ENCODE results near the gene GSTO1.
A peak's percentile ranks its signal among the peaks of the same experiment; 100 is the strongest.

The GSTO1 gene

DNA sequence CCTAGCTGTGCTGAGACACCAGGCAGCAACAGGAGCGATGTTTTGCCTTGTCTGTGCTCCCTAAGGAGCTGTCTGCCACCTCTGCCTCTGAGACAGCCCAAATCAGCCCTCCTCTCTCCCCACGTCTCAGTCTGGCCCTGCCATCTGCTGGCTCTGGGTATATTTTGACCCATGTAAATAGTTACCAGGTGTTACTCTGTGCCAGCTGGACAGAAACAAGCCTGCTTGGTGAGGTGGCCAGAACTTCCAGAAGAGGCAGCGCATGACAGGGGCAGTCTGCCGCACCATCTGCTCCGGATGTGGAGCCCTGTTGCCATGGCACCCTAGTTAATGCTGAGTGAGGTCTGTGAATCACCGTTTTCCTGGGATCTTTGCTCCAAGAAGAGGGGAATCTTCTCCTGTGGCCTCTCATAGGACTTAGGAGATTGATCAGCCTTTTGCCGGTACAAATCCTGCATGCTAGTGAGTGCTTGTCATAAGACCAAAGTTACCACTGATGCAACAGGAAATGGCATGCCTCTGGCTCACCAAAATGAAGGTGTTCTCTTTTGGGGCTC is 46.1 kb downstream of the GSTO1 start:
- DNase-seq (ENCODE audit: extremely low read depth, low read depth): peak; percentile 84
- TF ChIP-seq, protein P1, sequence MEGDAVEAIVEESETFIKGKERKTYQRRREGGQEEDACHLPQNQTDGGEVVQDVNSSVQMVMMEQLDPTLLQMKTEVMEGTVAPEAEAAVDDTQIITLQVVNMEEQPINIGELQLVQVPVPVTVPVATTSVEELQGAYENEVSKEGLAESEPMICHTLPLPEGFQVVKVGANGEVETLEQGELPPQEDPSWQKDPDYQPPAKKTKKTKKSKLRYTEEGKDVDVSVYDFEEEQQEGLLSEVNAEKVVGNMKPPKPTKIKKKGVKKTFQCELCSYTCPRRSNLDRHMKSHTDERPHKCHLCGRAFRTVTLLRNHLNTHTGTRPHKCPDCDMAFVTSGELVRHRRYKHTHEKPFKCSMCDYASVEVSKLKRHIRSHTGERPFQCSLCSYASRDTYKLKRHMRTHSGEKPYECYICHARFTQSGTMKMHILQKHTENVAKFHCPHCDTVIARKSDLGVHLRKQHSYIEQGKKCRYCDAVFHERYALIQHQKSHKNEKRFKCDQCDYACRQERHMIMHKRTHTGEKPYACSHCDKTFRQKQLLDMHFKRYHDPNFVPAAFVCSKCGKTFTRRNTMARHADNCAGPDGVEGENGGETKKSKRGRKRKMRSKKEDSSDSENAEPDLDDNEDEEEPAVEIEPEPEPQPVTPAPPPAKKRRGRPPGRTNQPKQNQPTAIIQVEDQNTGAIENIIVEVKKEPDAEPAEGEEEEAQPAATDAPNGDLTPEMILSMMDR (IDR thresholded peaks at IDR 0.05; ENCODE audit: low read depth, low read length): no peak; the same call in 1 of the 2 replicates

DNA sequence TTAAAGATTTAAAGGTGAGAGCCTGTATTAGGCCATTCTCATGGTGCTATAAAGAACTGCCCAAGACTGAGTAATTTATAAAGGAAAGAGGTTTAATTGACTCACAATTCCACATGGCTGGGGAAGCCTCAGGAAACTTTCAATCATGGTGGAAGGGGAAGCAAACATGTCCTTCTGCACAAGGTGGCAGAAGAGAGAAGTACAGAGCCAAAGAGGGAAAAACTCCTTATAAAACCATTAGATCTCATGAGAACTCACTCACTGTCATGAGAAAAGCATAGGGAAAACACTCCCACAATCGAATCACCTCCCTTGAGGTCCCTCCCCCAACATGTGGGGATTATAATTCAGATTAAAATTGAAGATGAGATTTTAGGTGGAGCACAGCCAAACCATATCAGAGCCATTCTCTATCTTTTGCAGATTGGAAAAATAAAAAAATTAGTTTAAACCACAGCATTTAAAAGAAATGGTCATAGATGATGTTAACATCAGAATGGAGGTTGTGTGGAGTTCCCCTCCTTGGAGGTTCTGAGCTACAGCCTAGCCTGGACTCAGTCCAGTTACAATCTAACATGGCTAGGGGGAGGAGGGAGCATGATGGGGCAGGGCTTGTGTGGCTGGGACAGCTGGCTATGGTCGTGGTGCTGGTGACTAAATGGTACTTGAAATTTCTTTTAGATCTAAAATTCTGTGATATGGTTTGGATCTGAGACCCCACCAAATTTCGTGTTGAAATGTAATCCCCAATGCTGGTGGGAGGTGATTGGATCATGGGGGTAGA is 47.4 kb downstream of the GSTO1 start:
- TF ChIP-seq, protein P1 (IDR thresholded peaks at IDR 0.05; ENCODE audit: low read depth, low read length): no peak
- no peak for DNase-seq (ENCODE audit: extremely low read depth, low read depth)

DNA sequence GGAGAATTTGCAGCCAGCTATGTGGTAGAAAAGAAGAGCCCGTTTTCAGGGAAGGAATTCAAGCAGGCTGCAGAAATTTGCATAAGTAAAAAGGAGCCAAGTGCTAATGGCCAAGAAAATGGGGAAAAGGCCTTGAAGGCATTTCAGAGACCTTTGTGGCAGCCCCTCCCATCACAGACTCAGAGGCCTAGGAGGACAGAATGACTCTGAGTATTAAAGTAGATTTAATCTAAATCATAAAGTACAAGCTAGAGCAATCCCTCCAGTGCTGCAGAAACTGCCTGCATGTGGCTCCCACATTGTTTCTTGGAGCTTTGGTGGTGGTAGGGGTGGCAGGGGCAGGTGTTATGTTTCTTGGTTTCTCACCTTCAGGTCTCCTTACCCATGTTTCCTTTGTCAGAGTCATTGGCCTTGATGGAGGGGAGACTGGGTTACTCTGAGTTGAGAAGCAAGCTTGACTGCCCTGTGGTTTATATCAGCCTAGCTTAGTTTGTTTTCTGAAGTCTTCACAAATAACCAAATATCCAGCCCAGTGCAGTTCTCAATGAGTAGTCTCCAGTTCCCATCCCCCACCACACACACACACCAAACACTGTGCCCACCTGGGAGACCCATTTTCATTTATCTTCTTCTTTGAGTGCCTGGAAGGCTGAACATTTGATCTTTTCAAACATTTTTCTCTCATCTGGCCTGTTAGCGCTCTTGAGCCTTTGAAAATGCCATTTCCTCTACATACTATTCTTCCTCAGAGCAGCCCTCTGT is 49.1 kb downstream of the GSTO1 start:
- TF ChIP-seq, protein P1 (IDR thresholded peaks at IDR 0.05; ENCODE audit: low read depth, low read length): no peak
- no peak for DNase-seq (ENCODE audit: extremely low read depth, low read depth)

DNA sequence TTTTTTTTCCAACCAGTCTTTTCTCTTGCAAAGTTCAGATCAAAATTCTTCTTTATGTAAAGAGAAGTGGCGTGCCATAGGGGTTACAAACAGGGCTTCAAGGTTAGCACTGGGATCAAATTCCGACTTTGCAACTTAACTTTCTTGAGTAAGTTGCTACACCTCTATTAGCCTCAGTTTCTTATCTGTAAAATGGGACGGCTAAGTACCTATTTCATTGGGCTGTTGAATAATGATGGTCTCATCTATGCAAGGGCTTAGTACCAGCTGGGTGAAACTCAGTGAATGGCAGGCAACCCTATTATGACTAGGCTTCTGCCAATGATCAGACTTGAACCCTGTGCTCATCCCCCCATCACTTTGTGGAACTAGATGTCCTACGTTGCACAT is 49.7 kb downstream of the GSTO1 start:
- no peak for DNase-seq (ENCODE audit: extremely low read depth, low read depth)
- TF ChIP-seq, protein P1 (IDR thresholded peaks at IDR 0.05; ENCODE audit: low read depth, low read length): no peak

DNA sequence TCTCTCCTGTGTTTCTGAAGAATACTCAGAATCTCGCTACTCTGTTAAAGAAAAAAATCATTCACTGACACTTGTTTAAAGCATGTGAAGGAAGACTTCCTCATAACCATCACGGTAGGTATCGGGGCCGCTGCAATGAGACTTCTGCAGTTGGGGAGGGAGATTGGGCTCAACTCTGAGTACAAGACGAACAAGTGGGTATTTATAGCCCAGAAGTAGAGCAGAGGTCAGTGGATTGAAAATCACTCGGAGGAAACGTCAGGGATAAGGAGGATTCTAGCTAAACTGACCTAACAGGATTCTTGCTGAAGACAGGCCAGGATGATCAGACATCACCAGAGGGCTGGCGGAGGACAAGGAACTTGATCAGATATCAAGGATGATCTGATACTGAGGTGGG is 50.2 kb downstream of the GSTO1 start:
- TF ChIP-seq, protein P1 (IDR thresholded peaks at IDR 0.05; ENCODE audit: low read depth, low read length): no peak
- no peak for DNase-seq (ENCODE audit: extremely low read depth, low read depth)

DNA sequence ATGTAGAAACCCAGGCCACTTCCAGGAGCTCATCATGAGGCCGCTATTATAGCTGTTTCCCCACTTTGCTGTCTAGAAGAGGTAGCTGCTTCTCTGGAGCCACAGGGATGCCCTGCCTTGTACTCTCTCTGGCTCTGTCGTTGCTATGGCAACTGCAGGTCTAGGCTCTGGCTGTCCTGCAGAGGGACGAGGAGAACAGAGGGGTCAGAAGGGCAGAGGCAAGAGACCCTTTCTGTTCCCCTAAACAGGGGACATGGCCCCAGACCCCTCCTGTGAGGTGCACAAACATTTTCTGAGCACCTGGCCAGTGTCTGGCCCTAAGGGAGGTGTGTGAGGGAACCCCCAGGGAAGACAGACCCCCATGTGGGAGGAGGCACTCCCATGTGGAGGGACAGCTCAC is 52.2 kb downstream of the GSTO1 start:
- no peak for DNase-seq (ENCODE audit: extremely low read depth, low read depth)
- TF ChIP-seq, protein P1 (IDR thresholded peaks at IDR 0.05; ENCODE audit: low read depth, low read length): no peak
